Mesendoderm (in vitro differentiated cells): ENCODE measurements around the gene STARD10.

Experiments used
- DNase-seq: peaks from one replicate; pipeline ENCODE4 v3.0.0; 2013
- H2AK5ac ChIP-seq: 2 replicates; pipeline ENCODE4 v1.6.1; 2013; ENCODE audit warnings: low read length, inconsistent platforms
- H2BK120ac ChIP-seq: 2 replicates; pipeline ENCODE4 v1.6.1; 2013; ENCODE audit warnings: low read depth, mild to moderate bottlenecking, low read length, moderate library complexity, mixed read lengths
- H2BK15ac ChIP-seq: replicated peaks from 2 replicates; pipeline ENCODE4 v1.6.1; 2013; ENCODE audit warnings: low read depth, mild to moderate bottlenecking, moderate library complexity
- H2BK5ac ChIP-seq: 2 replicates; pipeline ENCODE4 v1.6.1; 2013; ENCODE audit warnings: low read length, inconsistent platforms
- H3K18ac ChIP-seq: 2 replicates; pipeline ENCODE4 v1.6.1; 2013; ENCODE audit warnings: mild to moderate bottlenecking, low read length, mixed read lengths
- H3K23ac ChIP-seq: one replicate; pipeline ENCODE4 v1.6.1; 2013; ENCODE audit warnings: low read length
- H3K27ac ChIP-seq: 2 replicates; pipeline ENCODE4 v1.5.1; 2013; ENCODE audit warnings: low read depth, mild to moderate bottlenecking, inconsistent platforms, low read length, moderate library complexity
- H3K27me3 ChIP-seq: 2 replicates; pipeline ENCODE4 v1.6.1; 2013; ENCODE audit warnings: low read length, control low read depth, mild to moderate bottlenecking, inconsistent platforms; ENCODE audit not compliant: insufficient read depth, poor library complexity
- H3K36me3 ChIP-seq: 2 replicates; pipeline ENCODE4 v1.6.1; 2013; ENCODE audit warnings: low read length, inconsistent platforms; ENCODE audit not compliant: control insufficient read depth, insufficient read depth
- H3K4ac ChIP-seq: one replicate; pipeline ENCODE4 v1.6.1; 2013; ENCODE audit warnings: low read depth, mild to moderate bottlenecking, low read length, moderate library complexity
- H3K4me1 ChIP-seq: 2 replicates; pipeline ENCODE4 v1.6.1; 2013; ENCODE audit warnings: low read depth, low read length, inconsistent platforms; ENCODE audit not compliant: control insufficient read depth
- H3K4me2 ChIP-seq: 2 replicates; pipeline ENCODE4 v1.6.1; 2013; ENCODE audit warnings: low read length
- H3K4me3 ChIP-seq: 2 replicates; pipeline ENCODE4 v1.5.1; 2013; ENCODE audit warnings: mild to moderate bottlenecking, low read length
- H3K56ac ChIP-seq: one replicate; pipeline ENCODE4 v1.6.1; 2013; ENCODE audit warnings: low read length
- H3K79me1 ChIP-seq: 2 replicates; pipeline ENCODE4 v1.6.1; 2013; ENCODE audit warnings: low read length, inconsistent platforms
- H3K79me2 ChIP-seq: 2 replicates; pipeline ENCODE4 v1.6.1; 2013; ENCODE audit warnings: mild to moderate bottlenecking, low read length; ENCODE audit not compliant: control insufficient read depth, insufficient read depth
- H3K9ac ChIP-seq: 2 replicates; pipeline ENCODE4 v1.6.1; 2013; ENCODE audit warnings: low read length, inconsistent platforms
- H4K5ac ChIP-seq: one replicate; pipeline ENCODE4 v1.6.1; 2013; ENCODE audit warnings: low read length
- H4K8ac ChIP-seq: one replicate; pipeline ENCODE4 v1.6.1; 2013; ENCODE audit warnings: low read depth, mild to moderate bottlenecking, control low read depth, low read length, moderate library complexity
- WGBS: extraction: QIAGEN DNeasy Blood & Tissue Kit; methylation state at CpG from one replicate; pipeline ENCODE4 v1.1.7; 2013; ENCODE audit warnings: low lambda C conversion rate, missing lambda C conversion rate; ENCODE audit not compliant: insufficient coverage; ENCODE audit errors: extremely low coverage; 5-methylcytosine and 5-hydroxymethylcytosine counted together

Gene STARD10

DNA sequence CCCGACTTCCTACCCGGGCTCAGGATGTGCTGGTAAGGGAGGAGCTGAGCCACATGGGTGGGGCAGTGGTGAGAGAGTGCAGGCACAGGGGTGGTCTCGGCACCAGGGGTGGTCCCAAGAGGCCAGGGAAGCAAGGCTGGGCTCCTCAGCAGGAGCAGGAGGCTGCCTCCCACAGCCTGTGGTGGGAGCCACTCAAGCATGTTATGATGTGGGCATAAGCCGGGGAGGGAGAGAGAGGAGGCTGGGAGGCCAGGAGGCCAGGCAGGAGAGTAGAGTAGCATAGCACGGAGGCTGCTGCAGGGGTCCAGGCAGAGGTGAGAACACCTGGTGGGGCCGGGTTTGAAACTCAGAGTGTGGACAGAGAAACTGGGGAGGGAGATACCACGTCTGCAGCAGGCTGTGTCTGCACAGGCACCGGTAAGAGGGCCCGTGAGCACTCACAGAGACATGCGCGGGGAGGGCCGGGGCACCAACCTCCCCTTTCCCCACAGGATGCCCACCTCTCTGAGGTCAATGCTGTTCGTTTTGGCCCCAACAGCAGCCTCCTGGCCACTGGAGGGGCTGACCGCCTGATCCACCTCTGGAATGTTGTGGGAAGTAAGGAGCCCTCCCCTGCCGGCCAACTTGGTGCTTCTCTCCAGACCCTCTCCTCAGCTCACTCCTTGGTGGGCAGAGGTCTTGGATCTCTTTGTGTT lies 31.1 kb upstream of the STARD10 start:
- Histone ChIP-seq H3K9ac (no peak overlapping the region), H3K56ac (no peak overlapping the region), H3K79me1 (no peaks in the 10 kb centered on the region), H3K4me2 (no peak overlapping the region), H3K23ac (no peak overlapping the region), H3K79me2 (no peaks in the 10 kb centered on the region), H2BK15ac (no peak overlapping the region), H3K36me3 (no peaks in the 10 kb centered on the region), H2AK5ac (no peak overlapping the region), H3K27ac (no peak overlapping the region), H3K4me1 (peaks cover 2% of the 10 kb centered on the region), H3K18ac (no peak overlapping the region), H2BK120ac (no peak overlapping the region), H4K8ac (no peak overlapping the region), H4K5ac (no peak overlapping the region), H3K4me3 (no peak overlapping the region), H3K4ac (no peak overlapping the region), H3K27me3 (no peaks in the 10 kb centered on the region), H2BK5ac (no peak overlapping the region)
- DNase-seq = no peak
- no CpG with 5 or more reads among the region's 15 CpGs for WGBS

DNA sequence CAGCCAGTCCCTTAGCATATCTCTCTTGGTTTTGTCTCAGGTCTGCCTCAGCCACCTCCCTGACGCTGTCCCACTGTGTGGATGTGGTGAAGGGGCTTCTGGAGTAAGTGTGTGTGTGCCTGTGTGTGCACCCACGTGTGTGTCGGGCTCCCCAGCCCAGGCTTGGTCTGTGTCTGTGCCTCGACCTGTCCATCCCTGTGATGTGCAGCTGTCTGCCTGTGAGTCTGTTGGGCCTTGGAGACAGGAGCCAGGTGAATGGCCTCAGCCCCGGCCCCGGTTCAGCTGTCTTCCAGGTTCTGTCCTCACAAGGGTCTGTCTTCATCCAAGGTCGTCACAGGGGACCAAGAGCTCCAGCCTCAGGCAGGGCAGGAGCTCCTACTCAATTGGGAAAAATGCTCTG lies 30.2 kb upstream of the STARD10 start:
- no peak overlapping the region for H4K8ac ChIP-seq
- no peak overlapping the region for H2BK120ac ChIP-seq
- DNase-seq = no peak
- no peak overlapping the region for H2BK15ac ChIP-seq
- WGBS = no CpG with 5 or more reads among the region's 7 CpGs
- H3K4ac ChIP-seq = no peak overlapping the region
- H3K79me1 ChIP-seq = no peaks in the 10 kb centered on the region
- no peak overlapping the region for H4K5ac ChIP-seq
- H3K36me3 ChIP-seq = no peaks in the 10 kb centered on the region
- H3K4me1 ChIP-seq = peaks cover 2% of the 10 kb centered on the region
- no peak overlapping the region for H3K4me2 ChIP-seq
- no peaks in the 10 kb centered on the region for H3K79me2 ChIP-seq
- H2AK5ac ChIP-seq = no peak overlapping the region
- H3K4me3 ChIP-seq = no peak overlapping the region
- H3K18ac ChIP-seq = no peak overlapping the region
- H3K9ac ChIP-seq = no peak overlapping the region
- no peaks in the 10 kb centered on the region for H3K27me3 ChIP-seq
- H2BK5ac ChIP-seq = no peak overlapping the region
- H3K56ac ChIP-seq = no peak overlapping the region
- H3K27ac ChIP-seq = no peak overlapping the region
- no peak overlapping the region for H3K23ac ChIP-seq

DNA sequence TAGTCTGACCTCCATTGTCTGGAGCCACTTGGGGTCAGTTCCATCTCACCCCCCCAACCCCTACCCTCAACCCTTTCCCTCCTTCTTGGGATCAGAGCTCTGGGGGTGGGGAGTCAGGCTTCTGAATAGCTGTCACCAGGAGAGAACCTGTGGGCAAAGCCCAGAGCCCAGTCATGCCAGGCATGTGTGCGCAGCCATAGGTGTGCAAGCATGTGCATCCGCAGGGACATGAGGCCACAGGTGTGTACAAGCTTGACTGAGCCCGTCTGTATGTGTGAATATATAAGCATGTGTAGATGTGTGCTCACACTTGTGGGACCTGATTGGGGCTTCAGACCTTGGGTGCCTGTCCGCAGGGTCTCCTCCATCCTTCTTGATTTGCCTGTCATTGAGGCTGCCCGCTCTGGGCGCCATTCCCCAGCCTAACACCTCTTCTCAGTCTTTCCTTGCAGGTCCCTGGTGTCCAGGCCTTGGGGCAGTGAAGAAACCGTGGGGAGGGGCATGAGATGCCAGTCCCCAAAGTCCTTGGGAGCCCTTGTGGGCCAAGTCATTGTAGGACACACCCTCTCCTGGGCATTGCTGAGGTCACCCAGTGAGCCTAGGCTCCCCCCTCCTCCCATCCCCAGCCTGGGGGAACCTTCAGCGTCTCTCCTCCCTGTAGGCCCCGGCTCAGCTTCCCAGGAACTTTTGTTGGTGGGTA lies 29.4 kb upstream of the STARD10 start:
- no peaks in the 10 kb centered on the region for H3K79me1 ChIP-seq
- peaks cover 2% of the 10 kb centered on the region for H3K4me1 ChIP-seq
- no peak overlapping the region for H2AK5ac ChIP-seq
- H3K79me2 ChIP-seq = no peaks in the 10 kb centered on the region
- no peak overlapping the region for H3K9ac ChIP-seq
- no peak overlapping the region for H4K8ac ChIP-seq
- H3K4ac ChIP-seq = no peak overlapping the region
- H3K36me3 ChIP-seq = no peaks in the 10 kb centered on the region
- no peak overlapping the region for H2BK5ac ChIP-seq
- no peak overlapping the region for H2BK15ac ChIP-seq
- no peaks in the 10 kb centered on the region for H3K27me3 ChIP-seq
- WGBS = no CpG with 5 or more reads among the region's 9 CpGs
- no peak overlapping the region for H3K4me3 ChIP-seq
- no peak overlapping the region for H4K5ac ChIP-seq
- DNase-seq = no peak
- H3K27ac ChIP-seq = no peak overlapping the region
- no peak overlapping the region for H3K23ac ChIP-seq
- no peak overlapping the region for H3K18ac ChIP-seq
- no peak overlapping the region for H3K56ac ChIP-seq
- no peak overlapping the region for H2BK120ac ChIP-seq
- no peak overlapping the region for H3K4me2 ChIP-seq

DNA sequence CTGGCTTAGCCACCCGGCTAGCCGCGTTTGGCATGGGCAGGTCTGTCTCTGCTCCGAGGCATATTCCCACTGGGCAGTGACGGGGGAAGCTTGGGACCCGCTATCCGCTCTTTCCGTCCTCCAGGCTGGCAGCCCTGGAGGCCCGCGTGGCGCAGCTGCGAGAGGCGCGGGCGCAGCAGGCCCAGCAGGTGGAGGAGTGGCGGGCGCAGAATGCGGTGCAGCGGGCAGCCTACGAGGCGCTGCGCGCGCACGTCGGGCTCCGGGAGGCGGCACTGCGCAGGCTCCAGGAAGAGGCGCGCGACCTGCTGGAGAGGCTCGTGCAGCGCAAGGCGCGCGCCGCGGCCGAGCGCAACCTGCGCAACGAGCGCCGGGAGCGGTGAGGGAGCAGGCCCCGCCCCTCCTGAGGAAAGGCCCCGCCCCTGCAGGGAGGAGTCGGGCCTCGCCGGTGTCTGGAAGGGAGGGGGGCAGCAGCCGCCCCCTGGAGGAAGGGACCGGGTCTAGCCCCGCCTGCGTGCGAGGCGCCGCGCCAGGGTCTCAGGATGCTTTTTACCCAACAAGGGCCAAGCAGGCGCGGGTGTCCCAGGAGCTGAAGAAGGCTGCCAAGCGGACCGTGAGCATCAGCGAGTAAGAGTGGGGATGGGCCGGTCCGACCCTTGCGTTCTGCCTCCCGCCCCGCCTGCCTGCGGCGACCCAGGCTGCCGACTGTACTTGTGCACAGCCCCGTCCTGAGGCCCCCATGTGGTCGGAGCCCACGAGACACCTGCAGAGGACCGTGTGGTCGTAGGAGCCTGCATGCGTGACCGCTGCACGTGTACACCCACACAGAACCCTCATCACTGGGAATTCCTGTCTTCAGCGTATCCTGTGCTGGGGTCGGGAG lies 28.3 kb upstream of the STARD10 start:
- Histone ChIP-seq H2BK120ac (no peak overlapping the region), H3K4me3 (peak overlapping the region; percentile 27), H3K18ac (no peak overlapping the region), H2AK5ac (no peak overlapping the region), H4K5ac (no peak overlapping the region), H3K23ac (no peak overlapping the region), H3K27me3 (no peaks in the 10 kb centered on the region), H3K56ac (peak overlapping the region; percentile 77), H3K4me1 (peaks cover 2% of the 10 kb centered on the region), H3K79me1 (no peaks in the 10 kb centered on the region), H3K4ac (no peak overlapping the region), H3K36me3 (no peaks in the 10 kb centered on the region), H3K9ac (peak overlapping the region; percentile 59), H4K8ac (no peak overlapping the region), H3K27ac (no peak overlapping the region), H2BK15ac (no peak overlapping the region), H2BK5ac (no peak overlapping the region), H3K79me2 (no peaks in the 10 kb centered on the region), H3K4me2 (peak overlapping the region; percentile 75)
- peak; percentile 94 for DNase-seq
- no CpG with 5 or more reads among the region's 82 CpGs for WGBS

DNA sequence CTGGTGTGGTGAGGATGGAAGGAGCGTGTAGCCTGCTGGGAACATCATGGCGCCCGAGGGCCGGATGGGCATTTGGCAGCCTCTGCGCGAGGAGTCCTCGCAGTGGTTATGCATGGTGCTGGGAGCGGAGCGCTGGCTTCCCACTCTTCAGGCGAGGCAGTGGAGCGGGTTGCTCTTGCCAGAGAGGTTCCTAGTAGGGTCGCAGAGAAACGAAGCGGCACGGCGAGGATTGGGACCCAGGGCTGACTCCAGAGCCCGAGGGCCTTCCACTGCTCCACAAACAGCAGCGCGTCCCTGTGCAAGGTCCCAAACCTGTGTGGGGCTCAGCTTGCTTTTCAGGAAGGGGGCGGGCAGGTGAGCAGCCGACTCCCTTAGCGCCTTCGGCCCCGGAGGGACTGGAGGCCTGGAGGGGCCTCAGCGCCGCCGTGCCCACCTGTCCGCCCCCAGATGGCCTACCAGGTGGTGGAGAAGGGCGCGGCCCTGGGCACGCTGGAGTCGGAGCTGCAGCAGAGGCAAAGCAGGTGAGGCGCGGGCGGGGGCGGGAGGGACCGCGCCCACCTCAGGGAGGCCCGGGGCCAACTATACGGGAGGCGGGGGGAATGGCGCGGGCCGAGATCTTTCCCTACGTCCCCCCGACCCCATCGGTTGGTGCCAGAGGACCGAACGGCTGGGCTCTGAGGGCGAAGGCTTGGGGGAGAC lies 27.5 kb upstream of the STARD10 start:
- Histone ChIP-seq H3K4me1 (peaks cover 2% of the 10 kb centered on the region), H2BK15ac (no peak overlapping the region), H3K27me3 (no peaks in the 10 kb centered on the region), H3K79me2 (no peaks in the 10 kb centered on the region), H2BK120ac (no peak overlapping the region), H3K18ac (no peak overlapping the region), H3K27ac (no peak overlapping the region), H3K4me3 (peak overlapping the region; percentile 27), H3K23ac (no peak overlapping the region), H3K4me2 (peak overlapping the region; percentile 75), H4K8ac (no peak overlapping the region), H3K56ac (peak overlapping the region; percentile 77), H3K9ac (peak overlapping the region; percentile 59), H2BK5ac (no peak overlapping the region), H2AK5ac (no peak overlapping the region), H3K79me1 (no peaks in the 10 kb centered on the region), H4K5ac (no peak overlapping the region), H3K4ac (no peak overlapping the region), H3K36me3 (no peaks in the 10 kb centered on the region)
- no CpG with 5 or more reads among the region's 50 CpGs for WGBS
- DNase-seq = no peak
